HepG2 (cell line): ENCODE measurements around the gene HNRNPAB. TPM values are rescaled to one million over a fixed set of nuclear protein-coding genes. Genes with fewer than 3 reads are reported as not detected.

Experiments used
- ATAC-seq: fragments of 200-7000 bp; cut with Tn5 transposase; 3 replicates; pipeline ENCODE4 v1.9.1; 2020; ENCODE audit warnings: mild to moderate bottlenecking, moderate library complexity
- BruUV-seq: library from RNA; stranded (reverse); fragments of 400-500 nt; replicated peaks from 2 replicates; lab custom pipeline; 2021; lab: Mats Ljungman, UMichigan
- CTCF ChIA-PET: fragments of 300-600 bp; formaldehyde crosslinking; extraction: SDS; loops from one replicate; lab custom pipeline; 2021; ENCODE audit warnings: low total read pairs, inconsistent platforms, low intra/inter-chr PET ratio; lab: Yijun Ruan, JAX
- POLR2A ChIA-PET: fragments of 350-600 bp; sonication (Branson Sonifier 250); formaldehyde crosslinking; loops from one replicate; lab custom pipeline; 2020; ENCODE audit warnings: antibody characterized with exemption, inconsistent platforms; lab: Yijun Ruan, JAX
- DNase-seq: peaks from one replicate; pipeline ENCODE4 v3.0.0-alpha.2; 2015; ENCODE audit warnings: low spot score
- FAIRE-seq: peaks from 3 replicates; lab custom pipeline; 2011; peaks lifted over from hg19 to GRCh38; lab: Jason Lieb, UNC
- H2AFZ ChIP-seq: one replicate; pipeline ENCODE4 v1.6.1; 2011; ENCODE audit warnings: low read length, inconsistent platforms
- H3K27ac ChIP-seq: fragments of 300-600 bp; 3 replicates; pipeline ENCODE4 v1.8.0; 2011; ENCODE audit warnings: mixed run types, mild to moderate bottlenecking, mixed read lengths, low read length, inconsistent platforms; ENCODE audit not compliant: insufficient read depth; ENCODE audit errors: extremely low read length
- H3K27me3 ChIP-seq, 2 experiments: fragments of 200-600 bp in 1 of 2; 2 replicates in 1 of 2; 3 replicates in 1 of 2; pipeline versions ENCODE4 v1.6.0 to v1.8.0; 2011; ENCODE audit warnings: low read length in 2 of 2, mild to moderate bottlenecking in 2 of 2, moderate library complexity in 2 of 2, inconsistent platforms in 1 of 2; ENCODE audit not compliant: insufficient read depth in 2 of 2, control insufficient read depth in 1 of 2
- H3K36me3 ChIP-seq, 2 experiments: fragments of 200-600 bp in 1 of 2; replicated peaks in 1 of 2; 2 replicates in 1 of 2; 3 replicates in 1 of 2; pipeline versions ENCODE4 v1.5.1 to v1.8.0; 2011; ENCODE audit warnings: low read length in 2 of 2, inconsistent platforms in 1 of 2; ENCODE audit not compliant: insufficient read depth in 2 of 2, control insufficient read depth in 1 of 2
- H3K4me1 ChIP-seq: 2 replicates; pipeline ENCODE4 v1.5.1; 2012; ENCODE audit warnings: low read length, inconsistent platforms; ENCODE audit not compliant: insufficient read depth
- H3K4me2 ChIP-seq: 2 replicates; pipeline ENCODE4 v1.6.0; 2011; ENCODE audit warnings: low read depth, low read length, inconsistent platforms
- H3K4me3 ChIP-seq, 3 experiments: fragments of 200-600 bp in 1 of 3; sonication (generic), shearing (Covaris generic) in 1 of 3; replicated peaks in 1 of 3; 2 replicates each; pipeline ENCODE4 v1.5.1; 2011 to 2016; ENCODE audit warnings: low read length in 3 of 3, inconsistent platforms in 2 of 3, low read depth in 2 of 3, mild to moderate bottlenecking in 2 of 3, control low read depth in 1 of 3, mixed read lengths in 1 of 3; ENCODE audit not compliant: insufficient read depth in 1 of 3
- H3K79me2 ChIP-seq: one replicate; pipeline ENCODE4 v1.6.1; 2011; ENCODE audit warnings: low read length, inconsistent platforms; ENCODE audit not compliant: insufficient read depth
- H3K9ac ChIP-seq: 2 replicates; pipeline ENCODE4 v1.6.0; 2011; ENCODE audit warnings: mild to moderate bottlenecking, low read depth, low read length, inconsistent platforms; ENCODE audit not compliant: insufficient read depth
- H3K9me3 ChIP-seq: 2 replicates; pipeline ENCODE4 v1.5.1; 2012; ENCODE audit warnings: mild to moderate bottlenecking, low read length
- H4K20me1 ChIP-seq: 2 replicates; pipeline ENCODE4 v1.6.0; 2011; ENCODE audit warnings: inconsistent platforms, mild to moderate bottlenecking, low read length, moderate library complexity; ENCODE audit not compliant: insufficient read depth
- AGO1 ChIP-seq: fragments of 200-400 bp; formaldehyde crosslinking; IDR thresholded peaks from 2 replicates; pipeline ENCODE4 v1.6.1; 2017; ENCODE audit warnings: mild to moderate bottlenecking, low read depth, low read length, moderate library complexity; ENCODE audit not compliant: poor library complexity, severe bottlenecking
- HNF4A ChIP-seq: sonication (generic); formaldehyde crosslinking; IDR thresholded peaks from 2 replicates; pipeline ENCODE4 v1.4.0; 2020; ENCODE audit warnings: missing genetic modification reagents
- KAT8 ChIP-seq: IDR thresholded peaks from 2 replicates; pipeline ENCODE4 v1.6.1; 2016; ENCODE audit warnings: missing genetic modification reagents, missing compliant biosample characterization
- MYC ChIP-seq: sonication (generic); formaldehyde crosslinking; IDR thresholded peaks from 2 replicates; pipeline ENCODE4 v1.9.0; 2021; ENCODE audit warnings: missing genetic modification reagents, borderline replicate concordance
- POLR2G ChIP-seq: fragments of 200-400 bp; formaldehyde crosslinking; IDR thresholded peaks from 2 replicates; pipeline ENCODE4 v1.6.1; 2018; ENCODE audit warnings: mild to moderate bottlenecking, low read depth, low read length, moderate library complexity
- RFXANK ChIP-seq: IDR thresholded peaks from 2 replicates; pipeline ENCODE4 v1.6.1; 2016
- STAG1 ChIP-seq: sonication (generic); formaldehyde crosslinking; IDR thresholded peaks from 2 replicates; pipeline ENCODE4 v1.4.0; 2020; ENCODE audit warnings: missing genetic modification reagents
- ZNF253 ChIP-seq: sonication (generic); formaldehyde crosslinking; IDR thresholded peaks from 2 replicates; pipeline ENCODE4 v1.8.0; 2022; ENCODE audit warnings: mild to moderate bottlenecking, missing genetic modification reagents, borderline replicate concordance
- ZNF570 ChIP-seq: sonication (generic); formaldehyde crosslinking; IDR thresholded peaks from 2 replicates; pipeline ENCODE4 v1.4.0; 2020; ENCODE audit warnings: mild to moderate bottlenecking, missing genetic modification reagents, borderline replicate concordance
- ZNF850 ChIP-seq: sonication (generic); formaldehyde crosslinking; conservative IDR thresholded peaks from 2 replicates; pipeline ENCODE4 v1.9.0; 2021; ENCODE audit warnings: mild to moderate bottlenecking, missing genetic modification reagents
- WGBS: methylation state at CpG from one replicate; pipeline ENCODE4 v1.1.6; 2017; ENCODE audit warnings: low lambda C conversion rate; 5-methylcytosine and 5-hydroxymethylcytosine counted together
- in situ Hi-C: cut with HindIII; loops from 2 replicates; pipeline ENCODE4 v1.10.0; 2017; ENCODE audit warnings: low pct_unique_long_range_greater_than_20kb; ENCODE audit not compliant: extremely low pct_ligation_motif_present
- intact Hi-C: fragments of 100-400 bp; cut with micrococcal nuclease; formaldehyde crosslinking; loops from one replicate; pipeline ENCODE4 v1.10.0; 2022; ENCODE audit not compliant: unreplicated experiment
- polyA plus RNA-seq, 8 experiments: library from polyadenylated mRNA; depleted of rRNA in 3 of 8; stranded (reverse) in 7 of 8; unstranded in 1 of 8; fragments of >200 nt; fragmentation: Illumina TruSeq in 4 of 8; extraction: Trizol in 4 of 8; gene quantifications; 2 replicates each; pipeline versions ENCODE4 v1.2.1 to v1.2.3, GENCODE V29; 2011 to 2016; ENCODE audit warnings: low read depth in 4 of 8, missing spikeins in 1 of 8, mixed read lengths in 1 of 8; ENCODE audit not compliant: insufficient read depth in 1 of 8
- total RNA-seq, 5 experiments: library from RNA; depleted of rRNA; stranded (reverse); fragments of >200 nt; fragmentation: Illumina TruSeq; extraction: Trizol; gene quantifications; 2 replicates each; pipeline ENCODE4 v1.2.3, GENCODE V29; 2016; ENCODE audit warnings: low read depth in 1 of 5
- TF ChIP-seq, protein P1 (sequence below): sonication (generic); formaldehyde crosslinking; IDR thresholded peaks from 2 replicates; pipeline ENCODE4 v1.4.0; 2020; ENCODE audit warnings: mild to moderate bottlenecking, missing genetic modification reagents, borderline replicate concordance
- TF ChIP-seq, protein P2 (sequence below): sonication (generic); formaldehyde crosslinking; IDR thresholded peaks from 2 replicates; pipeline ENCODE4 v1.8.0; 2022; ENCODE audit warnings: low read depth, missing genetic modification reagents

HNRNPAB gene
- total and polyA plus RNA-seq, 2 of the 13 experiments (the other 11 are each of a cell fraction or from before 2014, with no cell fraction given) = 62.6 to 111 TPM

GRCh38 chr5:178211095-178212048 lies 7.0 kb downstream of the HNRNPAB start (continued):
- TF ChIP-seq RFXANK (CRISPR knock-in tag) = no peak
- TF ChIP-seq ZNF570 (CRISPR knock-in tag) = no peak
- TF ChIP-seq POLR2G = peak; percentile 30
- TF ChIP-seq ZNF850 = no peak

DNA sequence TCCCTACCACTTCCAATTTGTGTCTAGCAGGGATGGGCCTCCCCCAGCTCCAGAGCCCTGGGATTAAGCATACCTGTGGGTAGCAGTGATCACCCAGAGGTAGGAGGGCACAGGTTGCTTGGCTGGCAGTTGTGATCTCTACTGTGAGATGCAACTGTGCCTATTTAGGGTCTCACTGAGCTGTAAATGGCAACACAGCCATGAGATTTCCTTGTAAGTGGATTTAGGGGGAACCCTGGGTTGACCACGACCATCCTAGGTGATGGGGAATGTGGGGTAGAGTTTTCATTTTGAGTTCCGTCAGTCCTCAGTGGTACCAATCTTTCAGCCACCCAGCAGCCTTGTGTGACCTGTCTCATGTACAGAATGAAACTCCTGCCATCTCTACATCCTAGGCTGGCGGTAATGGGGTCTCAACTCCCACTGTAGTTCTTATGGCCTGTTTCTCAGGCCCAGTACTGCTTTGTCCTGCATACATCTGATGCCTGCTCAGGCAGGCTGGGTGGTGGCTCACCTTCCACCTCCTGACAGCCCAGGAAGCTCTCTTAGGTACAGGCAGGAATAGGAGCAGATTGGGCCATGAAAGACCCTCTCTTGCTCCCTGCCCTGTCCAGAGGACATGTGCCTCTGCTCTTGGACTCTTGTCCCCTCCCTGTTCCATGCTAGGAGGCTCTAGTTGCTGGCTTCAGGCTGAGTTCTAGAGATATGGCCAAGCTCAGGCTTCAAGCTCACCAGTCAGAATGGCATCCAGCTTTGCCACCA lies 8.1 kb downstream of the HNRNPAB start:
- ATAC-seq = peak; percentile 5
- intact Hi-C loops (no loop called here), in situ Hi-C loops (no loop called here)
- POLR2A ChIA-PET = interaction anchor here (0.7 to 2.6 kb wide), 4 partner anchors 8 to 23 kb away, joined by 3 to 15 read pairs (median 4); partner anchors contain the start of genes HNRNPAB and PHYKPL
- BruUV-seq = no TSS peak
- Histone ChIP-seq H3K9me3 (no peaks in the 10 kb centered on the region), H2AFZ (no peak overlapping the region), H3K79me2 (peaks cover 5% of the 10 kb centered on the region), H3K27me3 (no peaks in the 10 kb centered on the region), H3K9ac (no peak overlapping the region), H4K20me1 (peaks cover 16% of the 10 kb centered on the region), H3K36me3 (peaks cover 18 to 94% of the 10 kb centered on the region in 2 experiments), H3K27ac (no peak overlapping the region), H3K4me1 (peaks cover 28% of the 10 kb centered on the region), H3K4me3 (no peak overlapping the region), H3K4me2 (no peak overlapping the region)
- no peak for FAIRE-seq
- WGBS = 93% methylated on average over 2 of the region's 3 CpGs
- DNase-seq = no peak
- CTCF ChIA-PET = no interaction called here
- TF ChIP-seq, protein P1, sequence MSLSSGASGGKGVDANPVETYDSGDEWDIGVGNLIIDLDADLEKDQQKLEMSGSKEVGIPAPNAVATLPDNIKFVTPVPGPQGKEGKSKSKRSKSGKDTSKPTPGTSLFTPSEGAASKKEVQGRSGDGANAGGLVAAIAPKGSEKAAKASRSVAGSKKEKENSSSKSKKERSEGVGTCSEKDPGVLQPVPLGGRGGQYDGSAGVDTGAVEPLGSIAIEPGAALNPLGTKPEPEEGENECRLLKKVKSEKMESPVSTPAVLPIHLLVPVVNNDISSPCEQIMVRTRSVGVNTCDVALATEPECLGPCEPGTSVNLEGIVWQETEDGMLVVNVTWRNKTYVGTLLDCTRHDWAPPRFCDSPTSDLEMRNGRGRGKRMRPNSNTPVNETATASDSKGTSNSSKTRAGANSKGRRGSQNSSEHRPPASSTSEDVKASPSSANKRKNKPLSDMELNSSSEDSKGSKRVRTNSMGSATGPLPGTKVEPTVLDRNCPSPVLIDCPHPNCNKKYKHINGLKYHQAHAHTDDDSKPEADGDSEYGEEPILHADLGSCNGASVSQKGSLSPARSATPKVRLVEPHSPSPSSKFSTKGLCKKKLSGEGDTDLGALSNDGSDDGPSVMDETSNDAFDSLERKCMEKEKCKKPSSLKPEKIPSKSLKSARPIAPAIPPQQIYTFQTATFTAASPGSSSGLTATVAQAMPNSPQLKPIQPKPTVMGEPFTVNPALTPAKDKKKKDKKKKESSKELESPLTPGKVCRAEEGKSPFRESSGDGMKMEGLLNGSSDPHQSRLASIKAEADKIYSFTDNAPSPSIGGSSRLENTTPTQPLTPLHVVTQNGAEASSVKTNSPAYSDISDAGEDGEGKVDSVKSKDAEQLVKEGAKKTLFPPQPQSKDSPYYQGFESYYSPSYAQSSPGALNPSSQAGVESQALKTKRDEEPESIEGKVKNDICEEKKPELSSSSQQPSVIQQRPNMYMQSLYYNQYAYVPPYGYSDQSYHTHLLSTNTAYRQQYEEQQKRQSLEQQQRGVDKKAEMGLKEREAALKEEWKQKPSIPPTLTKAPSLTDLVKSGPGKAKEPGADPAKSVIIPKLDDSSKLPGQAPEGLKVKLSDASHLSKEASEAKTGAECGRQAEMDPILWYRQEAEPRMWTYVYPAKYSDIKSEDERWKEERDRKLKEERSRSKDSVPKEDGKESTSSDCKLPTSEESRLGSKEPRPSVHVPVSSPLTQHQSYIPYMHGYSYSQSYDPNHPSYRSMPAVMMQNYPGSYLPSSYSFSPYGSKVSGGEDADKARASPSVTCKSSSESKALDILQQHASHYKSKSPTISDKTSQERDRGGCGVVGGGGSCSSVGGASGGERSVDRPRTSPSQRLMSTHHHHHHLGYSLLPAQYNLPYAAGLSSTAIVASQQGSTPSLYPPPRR (CRISPR knock-in tag) = no peak
- TF ChIP-seq ZNF253 (CRISPR knock-in tag) (no peak), AGO1 (no peak), KAT8 (CRISPR knock-in tag) (no peak), MYC (CRISPR knock-in tag) (no peak), STAG1 (no peak), HNF4A (CRISPR knock-in tag) (no peak)
- TF ChIP-seq, protein P2, sequence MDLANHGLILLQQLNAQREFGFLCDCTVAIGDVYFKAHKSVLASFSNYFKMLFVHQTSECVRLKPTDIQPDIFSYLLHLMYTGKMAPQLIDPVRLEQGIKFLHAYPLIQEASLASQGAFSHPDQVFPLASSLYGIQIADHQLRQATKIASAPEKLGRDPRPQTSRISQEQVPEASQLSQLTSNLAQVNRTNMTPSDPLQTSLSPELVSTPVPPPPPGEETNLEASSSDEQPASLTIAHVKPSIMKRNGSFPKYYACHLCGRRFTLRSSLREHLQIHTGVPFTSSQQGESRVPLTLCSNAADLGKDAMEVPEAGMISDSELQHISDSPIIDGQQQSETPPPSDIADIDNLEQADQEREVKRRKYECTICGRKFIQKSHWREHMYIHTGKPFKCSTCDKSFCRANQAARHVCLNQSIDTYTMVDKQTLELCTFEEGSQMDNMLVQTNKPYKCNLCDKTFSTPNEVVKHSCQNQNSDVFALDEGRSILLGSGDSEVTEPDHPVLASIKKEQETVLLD (CRISPR knock-in tag) = no peak
